SH-SY5Y (cell line): Measurements from ENCODE around the gene KLF11.

ENCODE experiments used
- GATA2 ChIP-seq: IDR thresholded peaks from 2 replicates; pipeline ENCODE4 v1.6.1; 2011; ENCODE audit warnings: mild to moderate bottlenecking, low read depth, low read length
- GATA3 ChIP-seq: IDR thresholded peaks from 2 replicates; pipeline ENCODE4 v1.6.1; 2011; ENCODE audit warnings: low read depth, mild to moderate bottlenecking, low read length, moderate library complexity

- TF ChIP-seq GATA2 (no peak), GATA3 (no peak)
Measured at GRCh38 chr2:10065773-10066055, 22.4 kb downstream of the KLF11 start.
